Measurements from ENCODE around the gene TDRD6. TPM values are rescaled to one million over a fixed set of nuclear protein-coding genes. Genes with fewer than 3 reads are reported as not detected.

The TDRD6 gene, protein sequence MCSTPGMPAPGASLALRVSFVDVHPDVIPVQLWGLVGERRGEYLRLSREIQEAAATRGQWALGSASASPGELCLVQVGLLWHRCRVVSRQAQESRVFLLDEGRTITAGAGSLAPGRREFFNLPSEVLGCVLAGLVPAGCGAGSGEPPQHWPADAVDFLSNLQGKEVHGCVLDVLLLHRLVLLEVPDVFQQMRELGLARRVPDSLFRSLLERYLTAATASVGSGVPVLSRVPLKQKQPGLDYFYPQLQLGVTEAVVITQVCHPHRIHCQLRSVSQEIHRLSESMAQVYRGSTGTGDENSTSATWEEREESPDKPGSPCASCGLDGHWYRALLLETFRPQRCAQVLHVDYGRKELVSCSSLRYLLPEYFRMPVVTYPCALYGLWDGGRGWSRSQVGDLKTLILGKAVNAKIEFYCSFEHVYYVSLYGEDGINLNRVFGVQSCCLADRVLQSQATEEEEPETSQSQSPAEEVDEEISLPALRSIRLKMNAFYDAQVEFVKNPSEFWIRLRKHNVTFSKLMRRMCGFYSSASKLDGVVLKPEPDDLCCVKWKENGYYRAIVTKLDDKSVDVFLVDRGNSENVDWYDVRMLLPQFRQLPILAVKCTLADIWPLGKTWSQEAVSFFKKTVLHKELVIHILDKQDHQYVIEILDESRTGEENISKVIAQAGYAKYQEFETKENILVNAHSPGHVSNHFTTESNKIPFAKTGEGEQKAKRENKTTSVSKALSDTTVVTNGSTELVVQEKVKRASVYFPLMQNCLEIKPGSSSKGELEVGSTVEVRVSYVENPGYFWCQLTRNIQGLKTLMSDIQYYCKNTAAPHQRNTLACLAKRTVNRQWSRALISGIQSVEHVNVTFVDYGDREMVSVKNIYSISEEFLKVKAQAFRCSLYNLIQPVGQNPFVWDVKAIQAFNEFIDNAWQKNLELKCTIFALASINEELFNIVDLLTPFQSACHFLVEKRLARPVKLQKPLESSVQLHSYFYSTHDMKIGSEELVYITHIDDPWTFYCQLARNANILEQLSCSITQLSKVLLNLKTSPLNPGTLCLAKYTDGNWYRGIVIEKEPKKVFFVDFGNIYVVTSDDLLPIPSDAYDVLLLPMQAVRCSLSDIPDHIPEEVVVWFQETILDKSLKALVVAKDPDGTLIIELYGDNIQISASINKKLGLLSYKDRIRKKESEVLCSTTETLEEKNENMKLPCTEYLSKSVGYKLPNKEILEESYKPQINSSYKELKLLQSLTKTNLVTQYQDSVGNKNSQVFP (N-terminal part only)
- polyA plus RNA-seq (2011; rRNA removed), result not detected in 2 replicates
- not detected in 2 replicates for polyA minus RNA-seq (2011; rRNA and poly(A)+ RNA removed)

DNA sequence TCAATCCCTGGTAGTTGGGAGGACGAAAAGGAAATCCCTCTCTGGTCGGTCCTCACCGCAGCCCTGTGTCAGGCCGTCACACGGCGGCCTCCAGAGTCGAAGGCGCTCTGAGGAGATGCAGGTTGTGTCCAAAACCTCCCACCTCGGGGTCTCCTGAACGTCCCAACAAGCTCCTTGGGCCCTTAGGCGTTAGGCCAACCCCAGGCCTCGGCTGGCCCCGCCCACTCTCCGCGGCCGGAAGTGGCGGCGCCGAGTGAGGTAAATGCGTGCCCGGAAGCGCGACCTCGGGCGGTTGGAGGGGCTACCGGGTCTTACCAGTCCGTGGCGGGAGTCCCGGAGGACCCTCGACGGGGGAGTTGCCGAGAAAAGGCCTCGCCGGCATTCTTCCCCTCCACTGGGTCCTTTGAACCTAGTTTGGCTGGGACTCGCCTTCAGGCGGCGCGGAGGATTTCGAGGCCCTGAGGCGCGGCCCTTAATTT lies at the start of gene TDRD6:
Gene TDRD6, plus strand, starts transcription at position 267 of the 479 bp plus-strand sequence. CDS start 244 bp downstream, outside the sequence.
- CTCF ChIA-PET, result no interaction called here
- Histone ChIP-seq H3K27me3 (ENCODE audit: control insufficient read depth, insufficient read depth, low read length) (no peaks in the 10 kb centered on the region), H3K9me3 (ENCODE audit: control insufficient read depth, insufficient read depth, low read length) (peaks cover 18% of the 10 kb centered on the region), H3K27ac (ENCODE audit: low read depth, low read length) (no peak within 1 kb of the TSS), H3K4me3 (ENCODE audit: low read depth, low read length) (no peak within 1 kb of the TSS)
- no peak for DNase-seq (ENCODE audit: low read depth, low spot score)
- TF ChIP-seq, protein P1, sequence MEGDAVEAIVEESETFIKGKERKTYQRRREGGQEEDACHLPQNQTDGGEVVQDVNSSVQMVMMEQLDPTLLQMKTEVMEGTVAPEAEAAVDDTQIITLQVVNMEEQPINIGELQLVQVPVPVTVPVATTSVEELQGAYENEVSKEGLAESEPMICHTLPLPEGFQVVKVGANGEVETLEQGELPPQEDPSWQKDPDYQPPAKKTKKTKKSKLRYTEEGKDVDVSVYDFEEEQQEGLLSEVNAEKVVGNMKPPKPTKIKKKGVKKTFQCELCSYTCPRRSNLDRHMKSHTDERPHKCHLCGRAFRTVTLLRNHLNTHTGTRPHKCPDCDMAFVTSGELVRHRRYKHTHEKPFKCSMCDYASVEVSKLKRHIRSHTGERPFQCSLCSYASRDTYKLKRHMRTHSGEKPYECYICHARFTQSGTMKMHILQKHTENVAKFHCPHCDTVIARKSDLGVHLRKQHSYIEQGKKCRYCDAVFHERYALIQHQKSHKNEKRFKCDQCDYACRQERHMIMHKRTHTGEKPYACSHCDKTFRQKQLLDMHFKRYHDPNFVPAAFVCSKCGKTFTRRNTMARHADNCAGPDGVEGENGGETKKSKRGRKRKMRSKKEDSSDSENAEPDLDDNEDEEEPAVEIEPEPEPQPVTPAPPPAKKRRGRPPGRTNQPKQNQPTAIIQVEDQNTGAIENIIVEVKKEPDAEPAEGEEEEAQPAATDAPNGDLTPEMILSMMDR (IDR thresholded peaks at IDR 0.05; ENCODE audit: low read depth, low read length), result no peak
- POLR2A ChIA-PET, result no interaction called here

DNA sequence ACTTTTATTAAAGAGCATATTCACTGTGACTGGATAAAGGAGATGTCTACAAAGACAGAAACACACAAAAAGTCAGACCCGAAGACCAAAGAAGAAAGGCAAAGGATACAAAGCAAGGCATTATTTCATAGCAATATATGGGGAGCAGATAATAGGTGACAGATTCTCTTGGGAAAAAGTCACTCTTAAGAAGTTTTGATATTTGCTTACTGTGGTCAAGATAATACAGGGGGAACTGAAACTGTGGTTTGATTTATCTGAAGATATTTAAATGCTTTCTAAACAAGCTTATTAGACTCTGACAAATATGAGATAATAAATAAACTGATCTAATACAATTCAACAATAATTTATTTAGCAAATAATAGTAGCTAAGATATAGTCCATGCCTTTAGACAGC lies 49.8 kb upstream of the TDRD6 start:
- POLR2A ChIA-PET, result no interaction called here
- no peak overlapping the region for H3K27ac ChIP-seq (ENCODE audit: low read depth, low read length)
- no peaks in the 10 kb centered on the region for H3K27me3 ChIP-seq (ENCODE audit: control insufficient read depth, insufficient read depth, low read length)
- CTCF ChIA-PET, result no interaction called here
- H3K4me3 ChIP-seq (ENCODE audit: low read depth, low read length), result no peak overlapping the region
- H3K9me3 ChIP-seq (ENCODE audit: control insufficient read depth, insufficient read depth, low read length), result no peaks in the 10 kb centered on the region
- TF ChIP-seq, protein P1 (IDR thresholded peaks at IDR 0.05; ENCODE audit: low read depth, low read length), result no peak
- DNase-seq (ENCODE audit: low read depth, low spot score), result no peak

DNA sequence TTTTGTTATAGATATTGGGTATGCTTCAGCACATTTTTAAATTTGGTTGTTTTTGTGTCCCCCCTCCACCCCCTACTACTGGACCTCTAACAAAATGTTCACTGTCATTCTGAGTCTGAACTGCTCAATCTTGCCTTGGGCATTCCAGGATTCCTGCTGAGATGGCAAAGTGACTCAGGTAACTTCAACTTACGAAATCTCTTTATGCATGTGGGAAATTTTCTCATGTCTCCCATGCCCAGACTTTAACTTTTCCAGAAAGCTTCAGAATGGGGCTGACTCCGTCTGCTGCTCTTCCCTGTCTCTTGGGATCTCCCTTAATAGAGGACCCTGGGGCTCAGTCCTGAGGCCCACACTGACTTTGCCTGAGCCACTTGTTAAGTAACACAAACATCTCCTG lies 49.0 kb upstream of the TDRD6 start:
- CTCF ChIA-PET, result no interaction called here
- DNase-seq (ENCODE audit: low read depth, low spot score), result no peak
- POLR2A ChIA-PET, result no interaction called here
- TF ChIP-seq, protein P1 (IDR thresholded peaks at IDR 0.05; ENCODE audit: low read depth, low read length), result no peak
- Histone ChIP-seq H3K27me3 (ENCODE audit: control insufficient read depth, insufficient read depth, low read length) (no peaks in the 10 kb centered on the region), H3K4me3 (ENCODE audit: low read depth, low read length) (no peak overlapping the region), H3K9me3 (ENCODE audit: control insufficient read depth, insufficient read depth, low read length) (no peaks in the 10 kb centered on the region), H3K27ac (ENCODE audit: low read depth, low read length) (no peak overlapping the region)

DNA sequence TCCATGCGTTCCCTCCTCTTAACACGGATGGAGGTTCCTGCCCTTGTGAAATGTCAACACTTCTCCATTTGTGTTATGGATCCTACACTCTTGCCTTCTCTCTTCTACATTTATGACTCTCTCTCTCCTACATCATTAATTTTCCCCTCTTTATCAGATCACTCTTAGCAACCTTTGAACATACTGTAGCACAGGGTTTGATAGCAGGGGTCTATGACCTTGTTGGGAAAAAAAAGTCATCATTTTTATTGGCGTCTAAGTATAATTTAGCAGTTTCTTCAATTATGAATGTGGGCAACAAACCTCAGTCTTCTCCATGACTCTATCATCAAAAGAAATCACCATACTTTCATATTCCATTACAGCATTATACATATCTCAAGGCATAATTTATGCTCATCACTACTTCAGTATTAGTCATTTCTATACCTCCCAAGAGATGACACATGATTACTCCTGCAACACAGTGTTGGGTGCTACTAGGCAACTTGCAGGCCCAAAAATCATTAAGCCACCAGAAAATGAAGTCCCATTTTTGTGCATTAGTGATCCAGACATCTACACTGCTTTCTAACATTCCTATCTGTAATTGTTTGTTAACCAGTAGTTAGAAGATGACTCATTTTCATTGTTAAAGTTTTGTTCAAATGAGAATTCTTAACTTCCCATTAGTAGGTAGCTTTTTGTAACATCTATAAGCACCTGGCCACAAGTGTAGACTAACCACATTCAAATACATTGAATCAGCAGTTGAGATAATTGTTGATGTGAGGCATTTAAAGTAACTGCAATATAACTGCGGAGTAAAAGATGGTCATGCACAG lies 44.5 kb upstream of the TDRD6 start:
- Histone ChIP-seq H3K4me3 (ENCODE audit: low read depth, low read length) (no peak overlapping the region), H3K9me3 (ENCODE audit: control insufficient read depth, insufficient read depth, low read length) (no peaks in the 10 kb centered on the region), H3K27ac (ENCODE audit: low read depth, low read length) (no peak overlapping the region), H3K27me3 (ENCODE audit: control insufficient read depth, insufficient read depth, low read length) (no peaks in the 10 kb centered on the region)
- POLR2A ChIA-PET, result no interaction called here
- CTCF ChIA-PET, result no interaction called here
- no peak for DNase-seq (ENCODE audit: low read depth, low spot score)
- TF ChIP-seq, protein P1 (IDR thresholded peaks at IDR 0.05; ENCODE audit: low read depth, low read length), result no peak

Data from AG04450 (cell line).